ENCODE data around the gene CELA2B.

Gene CELA2B

DNA sequence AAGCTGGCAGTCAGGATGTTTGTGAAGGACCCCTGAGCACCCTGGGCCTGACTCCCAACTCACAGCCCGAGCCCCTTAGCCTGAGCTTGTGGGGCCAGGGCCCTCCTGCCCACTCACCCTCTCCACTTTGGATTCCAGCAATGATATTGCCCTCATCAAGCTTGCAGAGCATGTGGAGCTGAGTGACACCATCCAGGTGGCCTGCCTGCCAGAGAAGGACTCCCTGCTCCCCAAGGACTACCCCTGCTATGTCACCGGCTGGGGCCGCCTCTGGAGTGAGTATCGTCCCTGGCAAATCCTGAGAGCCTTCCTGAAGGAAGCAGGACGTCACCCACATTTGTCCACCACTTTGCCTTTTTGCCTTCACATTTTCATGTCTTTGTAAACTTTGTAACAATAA, 32.6 kb upstream of the CELA2B start:
- in situ Hi-C loops (cut with MboI; ENCODE audit: low sequenced_read_pairs, unreplicated experiment), result no loop called here
- TF ChIP-seq, protein P1, sequence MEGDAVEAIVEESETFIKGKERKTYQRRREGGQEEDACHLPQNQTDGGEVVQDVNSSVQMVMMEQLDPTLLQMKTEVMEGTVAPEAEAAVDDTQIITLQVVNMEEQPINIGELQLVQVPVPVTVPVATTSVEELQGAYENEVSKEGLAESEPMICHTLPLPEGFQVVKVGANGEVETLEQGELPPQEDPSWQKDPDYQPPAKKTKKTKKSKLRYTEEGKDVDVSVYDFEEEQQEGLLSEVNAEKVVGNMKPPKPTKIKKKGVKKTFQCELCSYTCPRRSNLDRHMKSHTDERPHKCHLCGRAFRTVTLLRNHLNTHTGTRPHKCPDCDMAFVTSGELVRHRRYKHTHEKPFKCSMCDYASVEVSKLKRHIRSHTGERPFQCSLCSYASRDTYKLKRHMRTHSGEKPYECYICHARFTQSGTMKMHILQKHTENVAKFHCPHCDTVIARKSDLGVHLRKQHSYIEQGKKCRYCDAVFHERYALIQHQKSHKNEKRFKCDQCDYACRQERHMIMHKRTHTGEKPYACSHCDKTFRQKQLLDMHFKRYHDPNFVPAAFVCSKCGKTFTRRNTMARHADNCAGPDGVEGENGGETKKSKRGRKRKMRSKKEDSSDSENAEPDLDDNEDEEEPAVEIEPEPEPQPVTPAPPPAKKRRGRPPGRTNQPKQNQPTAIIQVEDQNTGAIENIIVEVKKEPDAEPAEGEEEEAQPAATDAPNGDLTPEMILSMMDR (IDR thresholded peaks at IDR 0.05; ENCODE audit: borderline replicate concordance, control extremely low read depth, extremely low read depth, insufficient read depth, missing control alignments), result no peak

DNA sequence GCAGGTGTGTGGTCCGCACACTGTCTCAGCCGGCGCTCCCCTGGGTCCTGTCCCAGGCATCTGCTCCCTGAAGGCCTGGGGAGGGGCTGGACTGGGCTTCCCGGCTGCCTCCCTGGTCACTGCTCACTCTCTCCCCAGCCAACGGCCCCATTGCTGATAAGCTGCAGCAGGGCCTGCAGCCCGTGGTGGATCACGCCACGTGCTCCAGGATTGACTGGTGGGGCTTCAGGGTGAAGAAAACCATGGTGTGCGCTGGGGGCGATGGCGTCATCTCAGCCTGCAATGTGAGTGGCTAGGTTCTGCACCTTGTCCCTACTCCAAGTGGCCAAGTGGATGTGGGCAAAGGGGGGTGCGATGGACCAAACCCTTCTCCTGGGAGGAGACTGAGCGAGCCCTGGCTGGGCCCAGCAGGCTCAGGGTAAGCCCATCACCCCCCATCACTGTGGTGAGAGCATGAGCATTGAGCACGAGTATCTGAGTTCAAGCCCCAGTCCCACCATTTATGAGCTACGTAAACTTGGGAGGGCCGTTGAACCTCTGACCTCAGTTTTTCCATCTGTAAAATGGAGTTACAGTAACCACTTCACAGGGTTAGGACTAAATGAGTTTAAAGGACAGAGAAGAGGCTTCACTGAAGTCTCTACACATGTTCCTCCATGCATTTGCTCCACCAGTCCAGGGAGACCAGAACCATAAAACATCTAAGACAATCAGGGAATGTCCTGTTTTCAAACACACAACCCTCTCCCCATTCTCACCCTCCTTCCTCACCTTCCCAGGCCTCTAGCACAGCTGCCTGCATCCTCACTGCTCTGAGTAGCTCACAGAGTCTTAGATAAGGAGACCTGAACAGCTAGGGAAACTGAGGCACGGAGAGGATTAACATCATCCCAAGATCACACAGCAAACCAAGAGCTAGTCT, 31.2 kb upstream of the CELA2B start:
- TF ChIP-seq, protein P1 (IDR thresholded peaks at IDR 0.05; ENCODE audit: borderline replicate concordance, control extremely low read depth, extremely low read depth, insufficient read depth, missing control alignments), result no peak
- in situ Hi-C loops (cut with MboI; ENCODE audit: low sequenced_read_pairs, unreplicated experiment), result no loop called here
- DNase-seq (ENCODE audit: low spot score), result peak; percentile 24

More for the DNA sequence above, 32.6 kb upstream of the CELA2B start:
- DNase-seq (ENCODE audit: low spot score), result no peak

DNA sequence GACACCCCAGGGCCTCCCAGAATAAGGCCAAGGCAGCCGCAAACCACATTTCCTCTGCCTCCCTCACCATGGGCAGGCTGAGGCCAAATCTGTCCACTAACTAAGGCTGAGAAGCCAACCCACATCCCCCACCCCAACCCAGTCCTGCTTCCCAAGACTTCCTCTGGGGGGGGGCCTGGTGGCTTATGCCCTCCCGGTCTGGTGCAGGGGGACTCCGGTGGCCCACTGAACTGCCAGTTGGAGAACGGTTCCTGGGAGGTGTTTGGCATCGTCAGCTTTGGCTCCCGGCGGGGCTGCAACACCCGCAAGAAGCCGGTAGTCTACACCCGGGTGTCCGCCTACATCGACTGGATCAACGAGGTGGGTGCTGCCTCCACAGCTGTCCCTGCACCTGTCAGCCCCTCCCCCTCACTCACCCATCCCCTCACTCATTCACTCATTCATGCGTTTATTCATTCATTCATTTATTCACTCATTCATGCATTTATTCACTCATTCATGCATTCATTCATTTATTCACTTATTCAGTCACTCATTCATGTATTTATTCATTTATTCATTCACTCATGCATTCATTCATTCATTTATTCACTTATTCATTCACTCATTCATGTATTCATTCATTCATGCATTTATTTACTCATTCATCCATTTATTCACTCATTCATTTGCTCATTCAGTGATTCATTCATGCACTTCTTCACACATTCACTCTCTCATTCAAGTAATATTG, 30.3 kb upstream of the CELA2B start:
- in situ Hi-C loops (cut with MboI; ENCODE audit: low sequenced_read_pairs, unreplicated experiment), result no loop called here
- TF ChIP-seq, protein P1 (IDR thresholded peaks at IDR 0.05; ENCODE audit: borderline replicate concordance, control extremely low read depth, extremely low read depth, insufficient read depth, missing control alignments), result no peak
- no peak for DNase-seq (ENCODE audit: low spot score)

DNA sequence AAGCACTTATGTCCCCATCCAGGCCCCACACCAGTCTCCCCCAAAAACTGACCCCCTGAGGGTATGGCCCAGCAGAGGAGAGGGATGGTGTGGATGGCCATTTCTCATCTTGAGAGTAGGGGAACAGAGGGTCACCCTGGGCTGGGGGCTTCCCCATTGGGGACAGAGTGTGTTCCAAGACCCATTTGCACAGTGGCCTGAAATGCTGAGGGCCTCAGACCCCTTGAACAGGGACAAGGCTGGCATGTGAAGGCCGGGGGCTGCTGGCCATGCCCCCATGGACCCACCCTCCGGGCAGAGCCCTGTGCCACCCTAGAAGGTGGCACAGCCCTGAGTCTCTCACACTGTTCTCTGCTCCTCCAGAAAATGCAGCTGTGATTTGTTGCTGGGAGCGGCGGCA, 29.7 kb upstream of the CELA2B start:
- TF ChIP-seq, protein P1 (IDR thresholded peaks at IDR 0.05; ENCODE audit: borderline replicate concordance, control extremely low read depth, extremely low read depth, insufficient read depth, missing control alignments), result no peak
- in situ Hi-C loops (cut with MboI; ENCODE audit: low sequenced_read_pairs, unreplicated experiment), result no loop called here
- DNase-seq (ENCODE audit: low spot score), result no peak

DNA sequence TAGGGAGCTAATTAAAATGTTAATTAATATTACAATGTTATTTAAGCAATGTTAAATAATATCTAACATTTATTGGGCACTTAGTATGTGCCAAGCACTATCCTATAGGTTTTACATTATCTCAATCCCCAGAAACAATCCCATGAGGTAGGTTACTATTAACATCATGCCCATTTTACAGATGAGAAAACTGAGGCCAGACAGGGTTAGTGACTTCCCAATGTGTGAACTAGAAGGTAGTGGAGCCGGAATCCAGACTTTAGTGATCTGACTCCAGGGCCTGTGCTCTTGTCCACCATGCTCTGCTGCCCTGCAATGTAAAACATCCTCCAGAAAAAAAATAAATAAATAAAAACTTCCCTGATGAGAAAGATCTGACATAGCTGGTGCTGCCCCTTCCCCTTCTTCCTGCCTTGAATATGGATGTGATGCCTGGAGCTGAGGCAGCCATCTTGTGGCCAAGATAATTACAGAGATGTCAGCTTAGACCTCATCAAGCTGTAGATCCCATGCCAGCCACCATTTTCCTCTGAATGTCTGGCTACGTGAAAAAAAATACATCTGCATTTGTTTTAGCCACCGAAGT, 26.9 kb upstream of the CELA2B start:
- TF ChIP-seq, protein P1 (IDR thresholded peaks at IDR 0.05; ENCODE audit: borderline replicate concordance, control extremely low read depth, extremely low read depth, insufficient read depth, missing control alignments), result no peak
- in situ Hi-C loops (cut with MboI; ENCODE audit: low sequenced_read_pairs, unreplicated experiment), result no loop called here
- DNase-seq (ENCODE audit: low spot score), result no peak

DNA sequence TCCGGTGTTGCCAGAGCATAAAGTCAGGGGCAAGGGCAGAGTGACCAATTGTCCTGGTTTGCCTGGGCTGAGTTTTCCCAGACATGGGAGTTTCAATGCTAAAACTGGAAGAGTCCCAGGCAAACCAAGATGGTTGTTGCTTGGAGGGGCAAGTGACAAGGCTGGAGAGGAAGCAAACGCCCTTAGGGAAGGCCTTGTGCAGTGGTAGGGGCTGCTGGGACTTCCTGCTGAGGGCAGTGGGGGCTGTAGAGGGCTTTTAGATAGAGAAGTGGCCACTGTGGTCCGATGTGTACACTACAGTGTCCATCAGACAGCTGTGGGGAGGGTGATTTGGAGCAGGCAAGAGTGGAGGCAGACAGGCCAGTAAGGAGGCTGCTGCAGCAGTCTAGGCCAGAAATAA, 26.3 kb upstream of the CELA2B start:
- in situ Hi-C loops (cut with MboI; ENCODE audit: low sequenced_read_pairs, unreplicated experiment), result no loop called here
- TF ChIP-seq, protein P1 (IDR thresholded peaks at IDR 0.05; ENCODE audit: borderline replicate concordance, control extremely low read depth, extremely low read depth, insufficient read depth, missing control alignments), result no peak
- DNase-seq (ENCODE audit: low spot score), result no peak

Measured in GM13976 (cell line).